A673 (cell line): Measurements from ENCODE around the gene DCLRE1A.

Experiments used
- EZH2 ChIP-seq: fragments of 200-600 bp; sonication (generic); IDR thresholded peaks from 2 replicates; pipeline ENCODE4 v1.6.1; 2017; ENCODE audit warnings: borderline replicate concordance, low read depth, mild to moderate bottlenecking, mixed read lengths, antibody characterized with exemption, low read length; ENCODE audit not compliant: poor library complexity, severe bottlenecking
- TF ChIP-seq, protein P1 (sequence below): fragments of 300-800, 200-600 bp; sonication (generic); conservative IDR thresholded peaks from 2 replicates; pipeline ENCODE4 v1.5.1; 2017; ENCODE audit warnings: low read depth, mild to moderate bottlenecking, antibody characterized with exemption, low read length, moderate library complexity, mixed read lengths

DNA sequence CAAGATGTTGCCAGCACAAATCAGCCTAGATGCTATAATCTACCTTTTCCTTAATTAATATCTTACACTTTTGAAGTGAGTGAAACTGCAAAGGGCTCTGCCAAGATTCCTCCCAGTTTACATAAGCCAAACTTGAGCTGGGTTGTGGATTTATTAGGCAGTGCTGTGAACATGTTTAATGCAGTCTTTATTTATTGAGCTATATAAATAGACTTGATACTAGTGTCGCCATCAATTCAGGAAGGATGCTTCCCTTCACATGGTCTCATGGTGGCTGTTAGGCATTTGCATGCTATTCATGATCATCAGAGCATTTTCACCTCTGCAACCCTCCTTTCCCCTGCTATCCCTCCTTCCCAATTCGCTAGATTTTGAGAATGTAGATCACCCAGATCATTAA lies 62.2 kb downstream of the DCLRE1A start:
- TF ChIP-seq EZH2: no peak
- TF ChIP-seq, protein P1, sequence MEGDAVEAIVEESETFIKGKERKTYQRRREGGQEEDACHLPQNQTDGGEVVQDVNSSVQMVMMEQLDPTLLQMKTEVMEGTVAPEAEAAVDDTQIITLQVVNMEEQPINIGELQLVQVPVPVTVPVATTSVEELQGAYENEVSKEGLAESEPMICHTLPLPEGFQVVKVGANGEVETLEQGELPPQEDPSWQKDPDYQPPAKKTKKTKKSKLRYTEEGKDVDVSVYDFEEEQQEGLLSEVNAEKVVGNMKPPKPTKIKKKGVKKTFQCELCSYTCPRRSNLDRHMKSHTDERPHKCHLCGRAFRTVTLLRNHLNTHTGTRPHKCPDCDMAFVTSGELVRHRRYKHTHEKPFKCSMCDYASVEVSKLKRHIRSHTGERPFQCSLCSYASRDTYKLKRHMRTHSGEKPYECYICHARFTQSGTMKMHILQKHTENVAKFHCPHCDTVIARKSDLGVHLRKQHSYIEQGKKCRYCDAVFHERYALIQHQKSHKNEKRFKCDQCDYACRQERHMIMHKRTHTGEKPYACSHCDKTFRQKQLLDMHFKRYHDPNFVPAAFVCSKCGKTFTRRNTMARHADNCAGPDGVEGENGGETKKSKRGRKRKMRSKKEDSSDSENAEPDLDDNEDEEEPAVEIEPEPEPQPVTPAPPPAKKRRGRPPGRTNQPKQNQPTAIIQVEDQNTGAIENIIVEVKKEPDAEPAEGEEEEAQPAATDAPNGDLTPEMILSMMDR: no peak
